Measurements from ENCODE around the gene SCGN.

Gene SCGN

DNA sequence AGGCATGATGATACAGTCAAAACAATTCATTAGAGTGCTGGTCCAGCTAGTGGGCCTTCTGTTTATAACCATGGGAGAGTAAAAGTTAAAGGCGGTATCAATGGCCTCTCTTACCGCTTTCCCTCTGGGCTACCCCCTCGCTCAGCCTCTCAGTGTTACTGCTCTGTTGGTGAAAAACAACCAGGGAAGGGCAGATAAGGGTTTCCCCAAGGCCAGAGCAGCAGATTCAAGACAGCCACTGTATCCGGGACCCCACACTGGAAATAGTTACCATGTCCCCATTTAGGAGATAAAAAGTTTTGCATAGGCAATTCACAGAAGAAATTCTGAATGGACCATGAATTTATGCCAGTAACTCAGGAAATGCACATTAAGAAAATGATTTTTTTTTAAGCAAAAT, 13.4 kb downstream of the SCGN start:
- H3K9me2 ChIP-seq (replicated peaks; ENCODE audit: low read depth, low read length) = no peaks in the 10 kb centered on the region

DNA sequence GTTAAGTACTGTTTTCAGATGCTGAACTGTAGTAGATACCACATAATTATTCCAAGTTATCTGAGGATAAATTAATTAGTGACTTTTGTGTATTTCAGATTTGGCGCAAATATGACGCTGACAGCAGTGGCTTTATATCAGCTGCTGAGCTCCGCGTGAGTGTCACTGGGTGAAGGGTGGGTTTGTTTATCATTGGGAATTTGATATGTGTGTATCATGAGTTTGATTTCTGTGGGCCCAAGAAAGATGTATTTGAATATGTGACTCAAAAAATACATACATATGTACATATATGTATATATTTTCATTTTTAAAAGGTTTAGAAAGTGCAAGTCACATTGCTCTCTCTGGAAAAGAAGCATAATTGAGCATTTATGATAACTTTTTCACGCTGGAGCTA, 17.4 kb downstream of the SCGN start:
- Histone ChIP-seq H3K27me3 (ENCODE audit: insufficient read depth, low read length, poor library complexity, severe bottlenecking) (no peaks in the 10 kb centered on the region), H4K20me1 (ENCODE audit: insufficient read depth, low read length, poor library complexity, severe bottlenecking) (no peaks in the 10 kb centered on the region), H3K9me3 (ENCODE audit: insufficient read depth, low read depth, low read length) (no peaks in the 10 kb centered on the region), H3K79me2 (ENCODE audit: insufficient read depth, low read length) (no peaks in the 10 kb centered on the region), H2AFZ (ENCODE audit: low read length) (no peak overlapping the region), H3K4me1 (ENCODE audit: insufficient read depth, low read length, poor library complexity, severe bottlenecking) (no peaks in the 10 kb centered on the region), H3K4me2 (ENCODE audit: low read depth, low read length, poor library complexity, severe bottlenecking) (no peak overlapping the region), H3K9ac (ENCODE audit: low read depth, low read length, poor library complexity, severe bottlenecking) (no peak overlapping the region), H3K36me3 (ENCODE audit: insufficient read depth, low read length) (no peaks in the 10 kb centered on the region), H3K9me2 (replicated peaks; ENCODE audit: low read depth, low read length) (no peaks in the 10 kb centered on the region), H3F3A (ENCODE audit: low read depth) (no peaks in the 10 kb centered on the region), H3K4me3 (ENCODE audit: low read length, poor library complexity, severe bottlenecking) (no peak overlapping the region)
- no peak for TF ChIP-seq EZH2phosphoT487 (IDR thresholded peaks at IDR 0.05; ENCODE audit: borderline replicate concordance)
- TF ChIP-seq, protein P1, sequence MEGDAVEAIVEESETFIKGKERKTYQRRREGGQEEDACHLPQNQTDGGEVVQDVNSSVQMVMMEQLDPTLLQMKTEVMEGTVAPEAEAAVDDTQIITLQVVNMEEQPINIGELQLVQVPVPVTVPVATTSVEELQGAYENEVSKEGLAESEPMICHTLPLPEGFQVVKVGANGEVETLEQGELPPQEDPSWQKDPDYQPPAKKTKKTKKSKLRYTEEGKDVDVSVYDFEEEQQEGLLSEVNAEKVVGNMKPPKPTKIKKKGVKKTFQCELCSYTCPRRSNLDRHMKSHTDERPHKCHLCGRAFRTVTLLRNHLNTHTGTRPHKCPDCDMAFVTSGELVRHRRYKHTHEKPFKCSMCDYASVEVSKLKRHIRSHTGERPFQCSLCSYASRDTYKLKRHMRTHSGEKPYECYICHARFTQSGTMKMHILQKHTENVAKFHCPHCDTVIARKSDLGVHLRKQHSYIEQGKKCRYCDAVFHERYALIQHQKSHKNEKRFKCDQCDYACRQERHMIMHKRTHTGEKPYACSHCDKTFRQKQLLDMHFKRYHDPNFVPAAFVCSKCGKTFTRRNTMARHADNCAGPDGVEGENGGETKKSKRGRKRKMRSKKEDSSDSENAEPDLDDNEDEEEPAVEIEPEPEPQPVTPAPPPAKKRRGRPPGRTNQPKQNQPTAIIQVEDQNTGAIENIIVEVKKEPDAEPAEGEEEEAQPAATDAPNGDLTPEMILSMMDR (conservative IDR thresholded peaks at IDR 0.05; ENCODE audit: low read length) = no peak

More for the DNA sequence above, 13.4 kb downstream of the SCGN start:
- Histone ChIP-seq H3K9me3 (ENCODE audit: insufficient read depth, low read depth, low read length) (no peaks in the 10 kb centered on the region), H3K9ac (ENCODE audit: low read depth, low read length, poor library complexity, severe bottlenecking) (no peak overlapping the region), H2AFZ (ENCODE audit: low read length) (no peak overlapping the region), H3K4me3 (ENCODE audit: low read length, poor library complexity, severe bottlenecking) (no peak overlapping the region), H3K4me1 (ENCODE audit: insufficient read depth, low read length, poor library complexity, severe bottlenecking) (no peaks in the 10 kb centered on the region), H3K27me3 (ENCODE audit: insufficient read depth, low read length, poor library complexity, severe bottlenecking) (no peaks in the 10 kb centered on the region), H3K79me2 (ENCODE audit: insufficient read depth, low read length) (no peaks in the 10 kb centered on the region), H3F3A (ENCODE audit: low read depth) (no peaks in the 10 kb centered on the region), H3K4me2 (ENCODE audit: low read depth, low read length, poor library complexity, severe bottlenecking) (no peak overlapping the region), H3K36me3 (ENCODE audit: insufficient read depth, low read length) (no peaks in the 10 kb centered on the region), H4K20me1 (ENCODE audit: insufficient read depth, low read length, poor library complexity, severe bottlenecking) (no peaks in the 10 kb centered on the region)
- TF ChIP-seq, protein P1 (conservative IDR thresholded peaks at IDR 0.05; ENCODE audit: low read length) = no peak
- no peak for TF ChIP-seq EZH2phosphoT487 (IDR thresholded peaks at IDR 0.05; ENCODE audit: borderline replicate concordance)

DNA sequence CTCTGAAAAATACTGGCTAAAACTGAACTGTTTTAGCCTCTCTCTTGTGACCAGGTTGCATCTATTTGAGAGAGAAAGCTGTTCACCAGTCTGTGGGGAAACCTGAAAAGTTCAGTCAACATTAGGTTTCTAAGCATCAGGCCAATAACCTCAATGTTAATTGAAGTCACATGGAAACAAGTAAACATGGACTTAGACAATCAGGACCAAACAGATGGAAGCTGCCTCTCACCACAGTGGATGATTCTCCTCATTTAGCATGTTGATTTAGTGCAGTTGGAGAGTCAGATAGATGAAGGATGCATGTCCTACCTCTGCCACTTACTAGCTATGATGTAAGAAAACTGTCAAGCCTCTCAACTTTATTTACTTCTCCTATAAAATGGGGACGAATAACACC, 18.2 kb downstream of the SCGN start:
- no peaks in the 10 kb centered on the region for H3K9me3 ChIP-seq (ENCODE audit: insufficient read depth, low read depth, low read length)
- TF ChIP-seq, protein P1 (conservative IDR thresholded peaks at IDR 0.05; ENCODE audit: low read length) = no peak
- TF ChIP-seq EZH2phosphoT487 (IDR thresholded peaks at IDR 0.05; ENCODE audit: borderline replicate concordance) = no peak
- H3K9ac ChIP-seq (ENCODE audit: low read depth, low read length, poor library complexity, severe bottlenecking) = no peak overlapping the region

More for the DNA sequence above, 18.2 kb downstream of the SCGN start:
- Histone ChIP-seq H3F3A (ENCODE audit: low read depth) (no peaks in the 10 kb centered on the region), H3K79me2 (ENCODE audit: insufficient read depth, low read length) (no peaks in the 10 kb centered on the region), H3K4me2 (ENCODE audit: low read depth, low read length, poor library complexity, severe bottlenecking) (no peak overlapping the region), H3K36me3 (ENCODE audit: insufficient read depth, low read length) (no peaks in the 10 kb centered on the region), H3K4me1 (ENCODE audit: insufficient read depth, low read length, poor library complexity, severe bottlenecking) (no peaks in the 10 kb centered on the region), H3K9me2 (replicated peaks; ENCODE audit: low read depth, low read length) (no peaks in the 10 kb centered on the region), H3K4me3 (ENCODE audit: low read length, poor library complexity, severe bottlenecking) (no peak overlapping the region), H4K20me1 (ENCODE audit: insufficient read depth, low read length, poor library complexity, severe bottlenecking) (no peaks in the 10 kb centered on the region), H2AFZ (ENCODE audit: low read length) (no peak overlapping the region), H3K27me3 (ENCODE audit: insufficient read depth, low read length, poor library complexity, severe bottlenecking) (no peaks in the 10 kb centered on the region)

Measured in Loucy (cell line).